ENCODE results near the gene ZNF292.

Gene ZNF292

DNA sequence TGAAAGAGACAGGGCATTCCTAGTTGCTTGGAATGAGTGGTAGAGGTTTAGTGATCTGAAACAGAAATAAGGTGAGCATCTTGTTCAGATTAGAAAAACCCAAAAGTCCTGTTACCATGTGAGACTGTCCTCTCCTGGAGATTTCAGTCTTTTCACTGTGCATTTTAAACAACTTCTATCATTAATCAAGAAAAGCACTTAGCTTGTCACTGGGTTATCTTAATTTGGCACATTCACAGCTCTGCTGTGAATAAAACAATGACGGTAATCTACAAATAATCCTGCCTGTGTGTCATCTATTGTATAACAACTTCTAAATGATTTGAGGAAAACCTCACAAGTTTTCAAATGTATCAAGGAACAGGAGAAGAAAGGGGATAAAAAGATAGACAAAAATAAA, 157.5 kb downstream of the ZNF292 start:
- Histone ChIP-seq H3K9me3 (ENCODE audit: control extremely low read depth in 1 of 5, control insufficient read depth in 4 of 5, insufficient read depth in 2 of 5, low read depth in 1 of 5, low read length in 4 of 5) (no peaks in the 10 kb centered on the region), H3K4me1 (ENCODE audit: control extremely low read depth in 1 of 4, control insufficient read depth in 4 of 4, insufficient read depth in 4 of 4, low read length in 3 of 4) (no peaks in the 10 kb centered on the region), H3K27me3 (replicated peaks in 2 of 5; ENCODE audit: control insufficient read depth in 4 of 5, insufficient read depth in 5 of 5, low read length in 4 of 5) (peaks cover 0 to 12% (median 0%) of the 10 kb centered on the region in 5 experiments), H3K4me3 (ENCODE audit: control insufficient read depth in 1 of 7, extremely low read depth in 1 of 7, insufficient read depth in 4 of 7, low read depth in 2 of 7, low read length in 6 of 7) (no peak overlapping the region), H3K36me3 (ENCODE audit: control insufficient read depth in 4 of 4, insufficient read depth in 4 of 4, low read length in 3 of 4) (no peaks in the 10 kb centered on the region), H3K27ac (ENCODE audit: insufficient read depth in 1 of 2, low read depth in 1 of 2, low read length in 2 of 2, poor library complexity in 1 of 2, severe bottlenecking in 2 of 2) (no peak overlapping the region)
- POLR2A ChIA-PET = interaction anchor here (0.6 kb wide), 1 partner anchor 12 kb away, joined by 3 read pairs; no protein-coding TSS in a partner anchor
- CTCF ChIA-PET = no interaction called here
- DNase-seq = no peak
- WGBS (ENCODE audit: insufficient coverage) = no CpG with 5 or more reads among the region's 1 CpG

Measured in common myeloid progenitor, CD34-positive (primary cell).